Measurements from ENCODE around the gene CLINT1. TPM values are rescaled to one million over a fixed set of nuclear protein-coding genes. Genes with fewer than 3 reads are reported as not detected.

CLINT1 gene
- total RNA-seq, 6 experiments from 2014 or later = 80.7 to 90.3 (median 85.5) TPM

GRCh38 chr5:157745041-157745456 is 113.9 kb downstream of the CLINT1 start:
- Mint-ChIP-seq H3K27me3 (ENCODE audit: insufficient read depth) (0 out of 2 replicates have a peak, but pooled peaks cover 1% of the 10 kb centered on the region), H3K27ac (no peak overlapping the region), H3K4me3 (peak overlapping the region; percentile 92), H3K36me3 (ENCODE audit: low read depth) (no peaks in the 10 kb centered on the region), H3K9me3 (no peaks in the 10 kb centered on the region), H3K4me1 (ENCODE audit: low read depth) (peaks cover 60% of the 10 kb centered on the region)
- no peak for TF ChIP-seq CTCF (IDR thresholded peaks at IDR 0.05)
- no peak for DNase-seq

- TF ChIP-seq CTCF (IDR thresholded peaks at IDR 0.05) = no peak
- Mint-ChIP-seq H3K4me3 (peak overlapping the region; percentile 92), H3K27ac (peak overlapping the region; percentile 78), H3K9me3 (no peaks in the 10 kb centered on the region), H3K4me1 (ENCODE audit: low read depth) (peaks cover 53% of the 10 kb centered on the region), H3K36me3 (ENCODE audit: low read depth) (no peaks in the 10 kb centered on the region; the same call in 1 of the 2 replicates), H3K27me3 (ENCODE audit: insufficient read depth) (0 out of 2 replicates have a peak, but pooled peaks cover 1% of the 10 kb centered on the region)
- DNase-seq = no peak
These were observed 114.6 kb downstream of the CLINT1 start for GRCh38 chr5:157744051-157745011.

DNA sequence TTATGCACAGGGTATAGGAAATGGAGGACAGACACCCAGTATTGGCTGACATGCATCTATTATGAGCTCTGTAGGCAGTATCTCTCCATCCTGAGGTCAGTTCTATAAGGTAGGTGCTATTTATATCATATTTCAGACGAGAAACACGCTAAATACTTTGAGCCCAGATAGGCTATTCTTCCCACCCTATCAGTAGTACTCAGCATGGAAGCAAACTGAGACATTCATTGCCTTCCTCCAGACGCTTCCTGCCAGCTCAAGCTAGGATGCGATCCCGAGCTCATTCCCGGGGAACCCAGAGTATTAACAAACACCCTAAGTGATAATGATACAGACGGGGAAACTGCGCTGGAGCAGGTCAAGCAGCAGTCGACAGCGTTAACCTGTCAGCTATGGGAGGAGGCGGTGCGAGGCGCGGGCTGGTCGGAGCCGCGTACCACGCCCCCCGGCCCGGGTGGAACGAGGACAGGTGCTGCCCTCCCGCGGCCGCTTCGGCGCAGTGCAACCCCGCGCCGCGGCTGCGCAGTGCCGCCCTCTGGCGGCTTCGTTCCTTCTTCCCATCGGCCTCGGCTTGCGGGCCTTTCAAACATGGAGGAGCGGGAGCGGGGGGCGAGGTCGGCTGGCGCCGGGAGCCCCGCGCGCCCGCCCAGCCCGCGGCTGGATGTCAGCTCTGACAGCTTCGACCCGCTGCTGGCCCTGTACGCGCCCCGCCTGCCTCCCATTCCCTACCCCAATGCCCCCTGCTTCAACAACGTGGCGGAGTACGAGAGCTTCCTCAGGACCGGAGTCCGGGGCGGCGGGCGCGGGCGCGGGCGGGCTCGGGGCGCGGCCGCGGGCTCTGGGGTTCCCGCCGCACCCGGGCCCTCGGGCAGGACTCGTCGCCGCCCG is 115.5 kb downstream of the CLINT1 start, which contains the start of gene LSM11:
Gene LSM11, plus strand, starts transcription at position 550 of the 888 bp plus-strand sequence. Its CDS starts 39 bp downstream, at position 589.
- H3K4me1 Mint-ChIP-seq (ENCODE audit: low read depth) = peaks cover 44% of the 10 kb centered on the region
- peak within 1 kb of the TSS; percentile 78 for H3K27ac Mint-ChIP-seq
- H3K36me3 Mint-ChIP-seq (ENCODE audit: low read depth) = no peaks in the 10 kb centered on the region; the same call in 1 of the 2 replicates
- DNase-seq = peak; percentile 63
- peak; percentile 100 for TF ChIP-seq CTCF (IDR thresholded peaks at IDR 0.05)
- H3K4me3 Mint-ChIP-seq = peak within 1 kb of the TSS; percentile 92
- no peaks in the 10 kb centered on the region for H3K9me3 Mint-ChIP-seq
- 0 out of 2 replicates have a peak, but pooled peaks cover 1% of the 10 kb centered on the region for H3K27me3 Mint-ChIP-seq (ENCODE audit: insufficient read depth)

- Mint-ChIP-seq H3K36me3 (ENCODE audit: low read depth) (no peaks in the 10 kb centered on the region; the same call in 1 of the 2 replicates), H3K4me1 (ENCODE audit: low read depth) (peaks cover 27% of the 10 kb centered on the region), H3K4me3 (no peak overlapping the region), H3K27me3 (ENCODE audit: insufficient read depth) (0 out of 2 replicates have a peak, but pooled peaks cover 1% of the 10 kb centered on the region), H3K27ac (no peak overlapping the region), H3K9me3 (no peaks in the 10 kb centered on the region)
- no peak for DNase-seq
- TF ChIP-seq CTCF (IDR thresholded peaks at IDR 0.05) = no peak
These were observed 117.8 kb downstream of the CLINT1 start for GRCh38 chr5:157741131-157741530.

DNA sequence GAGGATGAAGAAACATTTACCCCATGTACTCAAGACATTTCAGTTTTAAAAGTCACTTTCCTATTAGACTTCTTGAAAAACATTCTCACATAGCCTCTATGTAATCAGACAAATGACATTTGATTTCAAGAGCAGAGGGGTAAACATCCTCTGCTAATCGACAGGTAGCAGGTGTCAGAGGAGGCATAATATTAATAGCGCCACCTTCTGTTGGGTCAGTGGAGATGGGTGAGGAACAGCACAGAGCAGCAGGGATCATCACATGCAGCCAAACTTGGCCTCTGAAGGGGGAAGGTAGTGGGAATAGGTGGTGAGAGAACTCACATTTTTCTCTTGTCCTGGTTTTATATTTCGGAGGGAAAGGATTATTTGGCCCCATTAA is 118.7 kb downstream of the CLINT1 start:
- H3K4me3 Mint-ChIP-seq = no peak overlapping the region
- no peak overlapping the region for H3K27ac Mint-ChIP-seq
- peaks cover 20% of the 10 kb centered on the region for H3K4me1 Mint-ChIP-seq (ENCODE audit: low read depth)
- H3K9me3 Mint-ChIP-seq = no peaks in the 10 kb centered on the region
- no peaks in the 10 kb centered on the region; the same call in 1 of the 2 replicates for H3K36me3 Mint-ChIP-seq (ENCODE audit: low read depth)
- 0 out of 2 replicates have a peak, but pooled peaks cover 1% of the 10 kb centered on the region for H3K27me3 Mint-ChIP-seq (ENCODE audit: insufficient read depth)
- peak; percentile 18 for DNase-seq
- TF ChIP-seq CTCF (IDR thresholded peaks at IDR 0.05) = peak; percentile 78

All from HFFc6 (cell line).